ENCODE measurements around the gene LMNA.

Gene LMNA

GRCh38 chr1:156106624-156107488 is 7.7 kb upstream of the LMNA start:
- no peak overlapping the region for H3K27ac ChIP-seq

GRCh38 chr1:156108057-156108456 is 6.5 kb upstream of the LMNA start:
- no peak overlapping the region for H3K27ac ChIP-seq
- TF ChIP-seq CTCF (conservative IDR thresholded peaks at IDR 0.05) (no peak), ZFX (IDR thresholded peaks at IDR 0.05) (no peak)

More at GRCh38 chr1:156106624-156107488, 7.7 kb upstream of the LMNA start:
- TF ChIP-seq CTCF (conservative IDR thresholded peaks at IDR 0.05): no peak
- TF ChIP-seq ZFX (IDR thresholded peaks at IDR 0.05): no peak

GRCh38 chr1:156108664-156109241 is 5.8 kb upstream of the LMNA start:
- no peak for TF ChIP-seq CTCF (conservative IDR thresholded peaks at IDR 0.05)
- no peak for TF ChIP-seq ZFX (IDR thresholded peaks at IDR 0.05)

GRCh38 chr1:156110252-156110651 is 4.3 kb upstream of the LMNA start:
- no peak for TF ChIP-seq CTCF (conservative IDR thresholded peaks at IDR 0.05)
- TF ChIP-seq ZFX (IDR thresholded peaks at IDR 0.05): no peak
- H3K27ac ChIP-seq: no peak overlapping the region

More at GRCh38 chr1:156108664-156109241, 5.8 kb upstream of the LMNA start:
- H3K27ac ChIP-seq: no peak overlapping the region

- no peak for TF ChIP-seq CTCF (conservative IDR thresholded peaks at IDR 0.05)
- TF ChIP-seq ZFX (IDR thresholded peaks at IDR 0.05): no peak
- H3K27ac ChIP-seq: no peak overlapping the region
These were observed 3.1 kb upstream of the LMNA start for GRCh38 chr1:156111355-156111962.

GRCh38 chr1:156112276-156113137 is 2.0 kb upstream of the LMNA start:
- TF ChIP-seq ZFX (IDR thresholded peaks at IDR 0.05) (no peak), CTCF (conservative IDR thresholded peaks at IDR 0.05) (no peak)

More at GRCh38 chr1:156112276-156113137, 2.0 kb upstream of the LMNA start:
- H3K27ac ChIP-seq: no peak overlapping the region

Data from C4-2B (cell line).